Prostate gland (tissue), 2 donors: ENCODE measurements around the gene ANO8. TPM values are rescaled to one million over a fixed set of nuclear protein-coding genes. Genes with fewer than 3 reads are reported as not detected.

Experiments used
- DNase-seq: peaks from one replicate; pipeline ENCODE4 v3.0.0-alpha.2; 2019; ENCODE audit warnings: low spot score
- H3K27ac ChIP-seq, 2 donors: fragments of 200-600 bp; sonication (generic); 2 replicates each; pipeline ENCODE4 v1.5.1; 2017 to 2019
- H3K27me3 ChIP-seq: fragments of 200-600 bp; sonication (generic); replicated peaks from 2 replicates; pipeline ENCODE4 v1.5.1; 2019; ENCODE audit not compliant: insufficient read depth
- H3K36me3 ChIP-seq, 2 donors: fragments of 200-600 bp; sonication (generic); 1 replicate in 1 of 2; 2 replicates in 1 of 2; pipeline versions ENCODE4 v1.5.1 to v1.8.1; 2017 to 2019
- H3K4me1 ChIP-seq: fragments of 200-600 bp; sonication (generic); replicated peaks from 2 replicates; pipeline ENCODE4 v1.5.1; 2019
- H3K4me3 ChIP-seq, 2 donors: fragments of 200-600 bp; sonication (generic); 2 replicates each; pipeline ENCODE4 v1.5.1; 2017 to 2019
- H3K9me3 ChIP-seq: fragments of 200-600 bp; sonication (generic); 2 replicates; pipeline ENCODE4 v1.5.1; 2017
- CTCF ChIP-seq, 4 experiments: fragments of 200-600 bp in 2 of 4; fragments of 450-650 bp in 2 of 4; sonication (generic) in 2 of 4; IDR thresholded peaks; 1 replicate in 3 of 4; 2 replicates in 1 of 4; pipeline ENCODE4 v1.5.1; 2016 to 2019; ENCODE audit warnings: antibody characterized with exemption in 4 of 4, mild to moderate bottlenecking in 2 of 4, moderate library complexity in 2 of 4
- POLR2A ChIP-seq: fragments of 450-650 bp; IDR thresholded peaks from one replicate; pipeline ENCODE4 v1.6.1; 2016; ENCODE audit warnings: antibody characterized with exemption, mild to moderate bottlenecking
- POLR2AphosphoS5 ChIP-seq: sonication (generic); formaldehyde crosslinking; IDR thresholded peaks from one replicate; pipeline ENCODE4 v1.6.1; 2017; ENCODE audit warnings: antibody characterized with exemption
- WGBS: methylation state at CpG from one replicate; pipeline ENCODE4 v1.1.5; 2018; 5-methylcytosine and 5-hydroxymethylcytosine counted together
- intact Hi-C: fragments of 100-400 bp; cut with DNase I; formaldehyde crosslinking; loops from one replicate; pipeline ENCODE4 v1.14.2; 2022
- total RNA-seq, 2 donors: library from RNA; depleted of rRNA; stranded (reverse); fragments of >200 nt; gene quantifications; one replicate each; pipeline ENCODE4 v1.1.0, GENCODE V29; 2016

ANO8 gene
- total RNA-seq, 2 donors from 2014 or later = 9.8 to 10.1 TPM

DNA sequence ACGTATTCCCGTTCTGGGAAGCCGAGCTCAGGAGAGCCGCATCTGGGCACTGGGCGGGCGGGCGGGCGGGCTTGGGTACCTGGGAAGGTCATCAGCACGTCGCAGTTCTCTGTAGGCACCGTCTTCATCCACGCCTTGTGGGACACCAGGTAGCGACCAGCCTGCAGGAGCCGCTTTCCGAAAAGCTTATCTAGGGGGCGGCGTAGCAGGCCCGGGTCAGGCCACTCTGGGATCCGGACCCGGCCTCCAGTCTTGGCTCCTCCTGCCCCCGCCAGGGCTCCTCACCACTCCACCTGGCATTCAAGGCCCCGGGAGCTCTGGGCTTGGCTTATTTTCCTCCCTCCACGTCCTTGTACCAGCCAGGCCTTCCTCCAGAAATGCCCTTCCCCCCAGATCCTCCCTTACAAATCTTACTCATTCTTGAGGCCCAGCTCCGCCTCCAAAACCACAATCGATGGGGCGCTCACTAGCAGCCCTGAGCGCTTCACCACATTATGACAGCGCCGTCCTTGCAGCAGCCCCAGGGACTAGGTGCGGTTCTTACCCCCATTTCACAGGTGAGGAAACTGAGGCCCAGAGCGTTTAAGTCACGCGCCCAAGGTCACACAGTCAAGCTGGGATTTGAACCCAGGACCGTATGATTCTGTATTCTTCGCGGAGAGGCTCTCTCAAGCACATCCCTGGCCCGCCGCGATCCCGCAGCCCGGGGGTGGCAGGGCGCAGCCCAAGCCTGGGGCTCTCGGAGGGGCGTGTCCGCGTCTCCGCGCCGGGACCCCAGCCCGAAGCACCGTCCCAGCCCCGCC is 843 bp downstream of the ANO8 start:
- H3K36me3 ChIP-seq = no peaks in the 10 kb centered on the region
- 40% methylated on average over 44 of the region's 52 CpGs for WGBS
- peak overlapping the region; percentile 59 to 71 for H3K27ac ChIP-seq
- no peak for DNase-seq
- peaks cover 4% of the 10 kb centered on the region for H3K4me1 ChIP-seq
- intact Hi-C loops = no loop called here
- no peaks in the 10 kb centered on the region for H3K27me3 ChIP-seq
- TF ChIP-seq POLR2AphosphoS5 = no peak
- no peak for TF ChIP-seq POLR2A
- TF ChIP-seq CTCF (IDR thresholded peaks at IDR 0.05) = no peak
- no peaks in the 10 kb centered on the region for H3K9me3 ChIP-seq
- H3K4me3 ChIP-seq = peak overlapping the region; percentile 56 to 59

DNA sequence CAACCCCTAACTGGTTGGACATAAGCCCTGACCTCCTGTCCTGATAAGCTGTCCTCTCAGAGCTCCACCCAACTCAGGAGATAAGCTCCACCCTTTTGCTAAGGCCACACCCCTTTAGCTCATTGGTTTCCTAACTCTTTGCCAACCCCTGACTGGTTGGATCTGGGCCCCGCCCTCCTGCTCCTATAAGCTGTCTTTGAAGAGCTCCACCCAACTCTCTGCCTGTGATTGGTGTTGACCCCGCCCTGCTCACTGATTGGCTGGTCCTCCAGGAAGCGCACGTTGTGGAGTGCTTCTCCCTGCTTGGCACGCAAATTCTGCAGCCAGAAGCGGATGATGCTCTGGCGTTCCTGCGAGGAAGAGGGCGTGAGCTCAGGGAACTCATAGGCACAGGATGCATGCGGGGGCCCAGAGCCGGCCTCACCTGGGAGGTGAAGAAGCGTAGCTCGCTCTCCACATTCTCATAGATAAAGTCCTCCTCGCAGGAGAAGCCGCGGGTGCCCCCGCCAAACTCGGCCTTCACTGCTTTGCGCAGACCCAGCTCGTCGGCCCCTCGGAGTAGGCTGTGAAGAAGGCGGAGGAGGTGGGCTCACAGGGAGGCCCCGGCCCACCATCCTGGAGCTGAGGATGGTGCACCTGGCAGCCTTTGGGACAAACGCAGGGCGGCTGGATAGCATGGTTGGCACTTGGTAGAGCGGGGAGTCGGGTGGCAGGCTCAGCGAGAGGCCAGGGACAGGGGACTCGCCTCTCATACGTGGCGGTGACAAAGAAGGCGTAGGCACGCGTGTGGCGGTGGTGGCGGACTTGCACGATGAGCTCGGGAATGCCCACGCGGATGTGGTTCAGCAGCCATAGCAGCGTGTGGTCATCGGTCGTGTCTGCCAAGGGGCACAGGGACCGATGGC is 1.7 kb downstream of the ANO8 start:
- Histone ChIP-seq H3K9me3 (no peaks in the 10 kb centered on the region), H3K4me3 (no peak overlapping the region), H3K36me3 (no peaks in the 10 kb centered on the region), H3K27ac (no peak overlapping the region), H3K27me3 (no peaks in the 10 kb centered on the region), H3K4me1 (peaks cover 7% of the 10 kb centered on the region)
- no peak for DNase-seq
- TF ChIP-seq POLR2A (no peak), POLR2AphosphoS5 (no peak)
- 95% methylated on average over 45 of the region's 45 CpGs for WGBS
- intact Hi-C loops = no loop called here

DNA sequence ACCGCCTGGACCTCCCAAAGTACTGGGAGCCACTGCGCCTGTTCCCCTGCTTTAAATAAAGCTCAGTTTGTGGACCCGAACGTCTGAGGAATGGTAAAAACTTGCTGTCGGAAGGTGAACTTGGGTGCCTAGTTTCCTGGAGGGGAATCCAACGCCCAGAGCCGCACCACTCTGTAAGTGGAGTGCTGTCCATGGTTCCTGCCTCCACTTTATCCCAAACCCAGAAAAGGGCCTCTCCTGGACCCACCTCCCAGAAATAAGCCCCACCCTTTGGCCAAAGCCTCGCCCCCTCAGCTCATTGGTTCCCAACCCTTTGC is 2.3 kb downstream of the ANO8 start:
- no peaks in the 10 kb centered on the region for H3K9me3 ChIP-seq
- no peaks in the 10 kb centered on the region for H3K36me3 ChIP-seq
- WGBS = 92% methylated on average over 8 of the region's 8 CpGs
- no peak overlapping the region for H3K4me3 ChIP-seq
- no peaks in the 10 kb centered on the region for H3K27me3 ChIP-seq
- intact Hi-C loops = no loop called here
- H3K27ac ChIP-seq = no peak overlapping the region
- TF ChIP-seq POLR2A (no peak), CTCF (IDR thresholded peaks at IDR 0.05) (no peak), POLR2AphosphoS5 (no peak)
- DNase-seq = no peak
- H3K4me1 ChIP-seq = peaks cover 12% of the 10 kb centered on the region

DNA sequence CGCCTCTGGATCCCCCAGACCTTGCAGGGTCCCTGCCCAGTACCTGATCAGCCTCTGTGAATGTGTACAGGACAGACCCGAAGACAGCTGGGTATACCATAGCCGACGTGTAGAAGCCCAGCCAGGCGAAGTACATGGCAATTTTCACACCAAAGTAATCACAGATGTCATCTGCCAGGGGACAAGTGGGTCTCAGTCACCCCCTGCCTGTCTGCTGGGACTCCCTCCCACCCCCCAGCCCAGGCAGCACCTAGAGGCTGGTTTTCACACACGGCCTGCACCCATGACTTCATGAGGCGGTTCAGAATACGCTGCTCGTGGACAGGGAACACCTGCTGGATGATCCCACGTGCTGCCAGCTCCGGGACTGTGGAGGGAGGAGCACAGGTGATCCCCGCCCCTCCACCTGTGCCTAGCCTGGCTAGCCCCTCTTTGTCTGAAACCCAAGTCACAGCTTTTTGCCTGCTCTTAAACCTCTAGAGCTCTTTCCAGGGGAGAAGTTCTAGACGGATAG is 3.6 kb downstream of the ANO8 start:
- Histone ChIP-seq H3K27ac (no peak overlapping the region), H3K4me3 (no peak overlapping the region), H3K36me3 (no peaks in the 10 kb centered on the region), H3K27me3 (no peaks in the 10 kb centered on the region), H3K4me1 (peaks cover 14% of the 10 kb centered on the region), H3K9me3 (no peaks in the 10 kb centered on the region)
- 74% methylated on average over 13 of the region's 13 CpGs for WGBS
- intact Hi-C loops = no loop called here
- no peak for DNase-seq
- TF ChIP-seq POLR2A (no peak), POLR2AphosphoS5 (no peak), CTCF (IDR thresholded peaks at IDR 0.05) (no peak)

DNA sequence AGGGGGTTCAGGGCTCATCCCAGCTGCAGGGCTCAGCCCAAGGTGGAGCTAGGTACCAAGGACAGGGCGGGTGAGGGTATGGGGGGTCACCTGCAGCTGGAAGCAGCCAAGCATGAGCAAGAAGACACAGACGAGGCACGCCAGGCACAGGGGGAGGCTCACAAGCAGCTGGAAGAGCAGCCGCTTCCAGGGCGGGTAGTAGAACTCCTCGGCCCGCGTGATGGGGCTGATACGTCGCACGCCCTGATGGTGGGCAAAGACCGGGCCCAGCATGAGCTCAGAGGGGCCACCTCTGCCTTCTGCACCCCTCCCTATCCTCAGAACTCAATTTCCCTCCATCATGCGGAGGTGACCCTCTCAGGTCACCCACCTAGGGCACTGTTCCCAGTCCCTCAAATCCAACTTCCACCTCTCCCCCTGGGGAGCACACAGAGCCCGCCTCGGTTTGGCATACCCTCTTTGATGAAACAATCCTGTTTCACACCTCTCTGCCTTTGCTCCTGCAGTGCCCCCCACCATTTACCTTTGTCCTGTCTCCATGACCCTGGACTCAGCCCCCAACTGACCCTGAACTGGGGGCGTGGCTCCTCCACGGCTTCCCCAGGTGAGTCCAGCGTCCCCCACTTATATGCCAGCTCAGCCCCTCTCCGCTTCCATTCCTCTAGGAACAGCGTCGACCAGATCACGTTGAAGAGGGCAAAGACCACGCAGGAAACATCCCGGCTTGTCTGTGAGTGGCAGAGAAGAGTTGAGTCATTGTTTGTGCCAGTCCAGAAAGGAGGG is 4.2 kb downstream of the ANO8 start:
- DNase-seq = no peak
- 93% methylated on average over 23 of the region's 24 CpGs for WGBS
- H3K4me3 ChIP-seq = no peak overlapping the region
- H3K9me3 ChIP-seq = no peaks in the 10 kb centered on the region
- H3K27ac ChIP-seq = no peak overlapping the region
- intact Hi-C loops = no loop called here
- peaks cover 14% of the 10 kb centered on the region for H3K4me1 ChIP-seq
- TF ChIP-seq POLR2A = no peak
- no peaks in the 10 kb centered on the region for H3K27me3 ChIP-seq
- H3K36me3 ChIP-seq = no peaks in the 10 kb centered on the region
